ENCODE data around the gene ZP4.

Gene ZP4, protein sequence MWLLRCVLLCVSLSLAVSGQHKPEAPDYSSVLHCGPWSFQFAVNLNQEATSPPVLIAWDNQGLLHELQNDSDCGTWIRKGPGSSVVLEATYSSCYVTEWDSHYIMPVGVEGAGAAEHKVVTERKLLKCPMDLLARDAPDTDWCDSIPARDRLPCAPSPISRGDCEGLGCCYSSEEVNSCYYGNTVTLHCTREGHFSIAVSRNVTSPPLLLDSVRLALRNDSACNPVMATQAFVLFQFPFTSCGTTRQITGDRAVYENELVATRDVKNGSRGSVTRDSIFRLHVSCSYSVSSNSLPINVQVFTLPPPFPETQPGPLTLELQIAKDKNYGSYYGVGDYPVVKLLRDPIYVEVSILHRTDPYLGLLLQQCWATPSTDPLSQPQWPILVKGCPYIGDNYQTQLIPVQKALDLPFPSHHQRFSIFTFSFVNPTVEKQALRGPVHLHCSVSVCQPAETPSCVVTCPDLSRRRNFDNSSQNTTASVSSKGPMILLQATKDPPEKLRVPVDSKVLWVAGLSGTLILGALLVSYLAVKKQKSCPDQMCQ

DNA sequence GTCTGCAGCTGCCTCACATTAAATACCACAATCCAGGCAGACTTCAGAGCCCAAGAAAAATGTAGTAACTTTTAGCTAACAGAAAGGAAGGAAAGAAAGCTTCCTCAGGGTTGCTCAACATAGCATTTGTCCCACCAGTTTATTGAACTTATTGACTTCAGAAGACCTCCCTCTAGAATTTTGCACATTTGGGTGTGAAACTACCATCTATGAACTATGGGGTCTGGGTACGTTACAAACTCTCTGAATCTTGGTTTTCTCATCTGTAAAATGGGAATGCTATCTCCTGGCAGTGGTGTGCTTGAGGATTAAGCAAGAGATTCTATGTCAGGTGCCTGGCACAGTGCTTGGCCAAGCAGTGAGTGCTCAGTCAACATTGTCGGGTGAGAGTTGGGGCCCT lies at the start of gene ZP4:
Gene ZP4, minus strand, starts transcription at position 101 of the 400 bp plus-strand sequence. CDS start 287 bp downstream, outside the sequence.
- DNase-seq (ENCODE audit: low read depth) = no peak

DNA sequence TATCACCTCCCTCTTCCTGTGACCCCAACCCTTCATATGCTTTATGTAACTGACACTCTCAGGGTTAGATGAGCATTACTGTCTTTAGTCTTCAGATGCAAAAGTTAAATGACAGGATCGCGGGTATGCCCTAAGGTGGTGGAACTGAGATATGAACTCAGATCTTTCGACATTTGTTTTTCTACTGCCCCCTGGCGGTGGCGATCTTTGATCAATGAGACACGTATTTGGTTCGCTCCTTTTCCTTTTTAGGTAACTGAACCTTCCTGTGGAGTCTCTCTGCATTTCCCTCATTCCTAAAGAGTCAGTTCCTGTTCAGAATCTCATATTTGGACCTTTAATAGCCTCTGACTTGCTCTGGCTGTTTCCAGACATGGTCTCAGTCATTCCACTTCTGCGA lies 47.8 kb upstream of the ZP4 start:
- no peak for DNase-seq (ENCODE audit: low read depth)

GRCh38 chr1:237938068-237938467 lies 47.3 kb upstream of the ZP4 start:
- no peak for DNase-seq (ENCODE audit: low read depth)

GRCh38 chr1:237932816-237933215 lies 42.1 kb upstream of the ZP4 start:
- DNase-seq (ENCODE audit: low read depth) = no peak

GRCh38 chr1:237931581-237931980 lies 40.9 kb upstream of the ZP4 start:
- no peak for DNase-seq (ENCODE audit: low read depth)

- DNase-seq (ENCODE audit: low read depth) = no peak
Observed at GRCh38 chr1:237927198-237927597, 36.5 kb upstream of the ZP4 start.

- no peak for DNase-seq (ENCODE audit: low read depth)
Observed at GRCh38 chr1:237921306-237921705, 30.6 kb upstream of the ZP4 start.

- DNase-seq (ENCODE audit: low read depth) = no peak
Observed at GRCh38 chr1:237913345-237913744, 22.6 kb upstream of the ZP4 start.

GRCh38 chr1:237911911-237912310 lies 21.2 kb upstream of the ZP4 start:
- DNase-seq (ENCODE audit: low read depth) = no peak

DNA sequence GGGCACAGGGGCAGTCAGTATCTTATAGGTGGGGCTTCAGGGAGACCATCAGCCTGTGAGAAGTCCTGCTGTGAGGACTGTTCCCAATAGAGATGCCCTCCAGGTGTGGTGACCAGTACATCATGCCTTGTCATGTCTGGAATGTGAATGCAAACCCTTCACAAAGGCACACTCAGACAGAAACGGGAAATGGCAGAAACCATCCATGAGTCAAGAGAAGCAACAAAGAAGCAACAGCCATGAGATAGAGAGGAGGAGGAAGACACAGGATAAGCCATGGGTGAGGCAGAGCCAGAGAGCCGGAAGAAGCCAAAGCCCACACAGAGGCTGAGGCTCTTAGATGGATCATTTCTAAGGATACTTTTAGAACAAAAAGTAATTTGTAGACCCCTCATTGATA lies 20.1 kb upstream of the ZP4 start:
- DNase-seq (ENCODE audit: low read depth) = no peak

- DNase-seq (ENCODE audit: low read depth) = no peak
Observed at GRCh38 chr1:237903961-237904360, 13.2 kb upstream of the ZP4 start.

DNA sequence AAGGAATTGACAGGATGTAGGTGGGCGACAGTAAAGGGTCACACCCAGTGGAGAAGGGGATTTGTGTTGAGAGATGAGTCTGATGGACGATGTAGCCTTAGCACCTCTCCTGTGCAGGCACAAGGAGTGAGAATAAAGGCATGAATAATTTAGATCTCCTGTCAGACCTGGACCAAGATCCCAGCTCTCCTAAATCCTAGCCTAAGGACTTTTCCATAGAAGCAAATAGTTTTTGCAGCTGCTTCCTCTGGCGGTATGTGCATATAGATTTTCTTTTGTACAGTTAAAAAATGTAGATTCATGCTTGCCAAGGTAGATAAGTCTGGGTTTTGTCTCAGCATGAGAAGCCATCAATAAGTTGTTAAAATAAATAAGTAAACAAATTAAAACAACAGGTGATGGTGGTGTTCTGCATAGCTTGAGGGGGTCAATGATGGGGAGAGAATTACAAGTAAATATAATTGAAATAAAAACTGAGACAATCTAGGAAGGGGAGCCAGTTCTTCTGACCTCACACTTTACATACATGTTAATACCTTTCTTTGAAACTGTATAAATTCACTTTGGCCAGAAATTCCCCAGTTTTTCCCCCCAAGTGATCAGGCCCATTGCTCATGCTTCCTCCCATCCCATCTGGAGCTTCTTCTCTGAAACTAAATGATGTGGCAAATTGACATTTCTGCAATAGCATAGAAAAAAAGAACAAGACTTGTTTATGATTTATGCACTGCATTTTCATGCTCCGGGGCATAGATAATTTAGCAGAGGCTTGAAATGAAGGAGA lies 12.4 kb upstream of the ZP4 start:
- DNase-seq (ENCODE audit: low read depth) = no peak

GRCh38 chr1:237901299-237901934 lies 10.7 kb upstream of the ZP4 start:
- no peak for DNase-seq (ENCODE audit: low read depth)

DNA sequence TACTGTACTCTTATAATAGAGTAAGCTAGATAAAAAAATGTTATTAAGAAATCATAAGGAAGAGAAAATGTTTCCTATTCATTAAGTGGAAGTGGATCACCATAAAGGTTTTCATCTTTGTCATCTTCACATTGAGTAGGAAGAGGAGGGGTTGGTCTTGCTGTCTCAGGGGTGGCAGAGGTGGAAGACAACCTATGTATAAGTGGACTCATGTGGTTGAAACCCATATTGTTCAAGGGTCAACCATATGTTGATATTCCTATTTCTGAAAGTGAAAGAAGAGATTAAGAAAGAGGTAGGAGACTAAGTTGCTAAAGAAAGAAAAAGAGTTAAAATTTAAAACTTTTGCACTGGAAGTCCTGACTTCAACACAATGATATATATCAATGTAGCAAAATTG lies 4.9 kb upstream of the ZP4 start:
- DNase-seq (ENCODE audit: low read depth) = no peak

- no peak for DNase-seq (ENCODE audit: low read depth)
Observed at GRCh38 chr1:237894131-237894530, 3.4 kb upstream of the ZP4 start.

DNA sequence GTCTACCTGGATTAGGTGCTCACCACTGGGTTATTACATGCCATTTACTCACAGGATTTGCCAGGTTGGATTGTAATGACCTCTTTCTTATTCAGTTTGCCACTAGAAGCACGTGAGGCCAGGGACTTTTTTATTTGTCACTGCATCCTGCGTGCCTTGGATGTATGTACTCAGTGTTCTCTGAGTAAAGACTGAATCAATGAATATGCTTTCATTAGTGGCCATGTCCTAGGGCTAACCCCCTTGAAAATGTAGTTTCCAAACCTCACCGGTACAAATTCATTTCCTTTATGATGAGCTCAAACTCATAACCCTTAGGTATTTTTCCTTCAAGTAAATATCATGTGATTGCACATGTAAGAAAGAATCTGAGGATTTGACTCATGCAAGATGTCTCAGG lies 1.3 kb upstream of the ZP4 start:
- no peak for DNase-seq (ENCODE audit: low read depth)

GRCh38 chr1:237891266-237891665 lies 544 bp upstream of the ZP4 start:
- no peak for DNase-seq (ENCODE audit: low read depth)

DNA sequence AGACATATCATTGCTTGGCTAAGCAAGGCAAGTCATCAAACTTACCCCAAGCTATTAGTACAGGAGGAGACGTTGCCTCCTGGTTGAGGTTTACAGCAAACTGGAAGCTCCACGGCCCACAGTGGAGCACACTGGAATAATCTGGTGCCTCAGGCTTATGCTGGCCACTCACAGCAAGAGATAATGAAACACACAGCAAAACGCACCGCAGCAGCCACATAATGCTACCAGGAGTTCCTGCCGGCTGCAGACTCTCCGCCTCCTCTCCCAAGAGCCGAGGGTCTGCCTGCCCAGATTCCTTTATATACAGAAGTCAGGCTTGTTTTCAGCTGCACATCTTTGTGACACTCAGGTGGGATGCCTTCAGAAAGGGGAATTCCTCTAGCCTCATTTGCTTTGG lies 306 bp downstream of the ZP4 start:
- DNase-seq (ENCODE audit: low read depth) = no peak

GRCh38 chr1:237888143-237888542 lies 2.6 kb downstream of the ZP4 start:
- DNase-seq (ENCODE audit: low read depth) = no peak

DNA sequence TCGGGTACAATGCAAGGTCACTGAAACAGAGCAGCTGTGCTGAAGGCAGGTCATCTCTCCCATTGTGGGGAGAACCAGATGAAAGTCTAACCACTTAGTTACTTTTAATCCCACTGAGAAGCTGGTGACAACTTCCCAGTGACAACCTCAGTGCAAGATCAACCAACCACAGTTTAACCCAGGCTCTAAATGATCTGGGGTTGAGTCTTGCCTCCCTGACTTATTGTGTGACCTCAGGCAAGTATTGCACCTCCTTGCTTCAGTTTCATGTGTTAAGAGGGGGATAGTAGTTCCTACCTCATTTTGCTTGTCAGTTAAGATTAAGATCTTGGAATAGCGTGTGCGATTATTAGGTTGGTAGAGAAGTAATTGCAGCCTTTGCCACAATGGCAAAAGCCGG lies 3.2 kb downstream of the ZP4 start:
- no peak for DNase-seq (ENCODE audit: low read depth)

DNA sequence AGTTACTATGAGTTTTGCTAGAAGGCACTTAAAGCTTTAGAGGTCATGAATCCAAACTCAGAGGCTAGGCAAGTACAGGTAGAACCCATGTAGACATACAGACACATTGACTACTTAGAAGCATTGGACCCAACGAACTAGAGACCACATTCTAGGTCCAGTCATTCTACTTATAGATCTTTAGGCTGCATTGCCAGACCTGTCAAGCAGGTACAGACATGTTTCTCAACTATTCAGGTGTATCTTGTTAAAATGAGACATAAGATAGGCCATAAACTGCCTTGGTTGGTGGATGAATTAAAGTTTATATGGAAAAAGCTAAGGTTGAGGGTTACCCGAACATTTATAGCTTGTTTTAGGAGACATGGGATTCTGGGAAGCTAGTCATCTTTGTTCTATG lies 6.5 kb downstream of the ZP4 start:
- no peak for DNase-seq (ENCODE audit: low read depth)

DNA sequence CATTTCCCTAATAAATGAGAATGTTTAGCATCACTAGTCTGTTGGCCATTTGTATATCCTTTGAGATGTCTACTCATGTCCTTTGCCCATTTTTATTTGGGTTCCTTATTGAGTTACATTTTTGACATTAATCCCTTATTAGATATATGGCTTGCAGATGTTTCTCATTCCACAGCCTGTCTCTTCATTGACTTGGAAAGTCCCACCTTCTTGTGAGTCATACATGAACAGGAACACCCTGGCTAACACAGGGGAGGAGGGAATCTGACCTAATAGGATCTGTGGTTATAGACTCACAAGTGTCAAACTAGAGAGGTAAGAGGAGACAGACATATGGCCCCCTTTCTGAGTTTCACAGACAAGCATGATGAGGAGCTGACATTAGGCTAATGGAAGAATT lies 11.5 kb downstream of the ZP4 start:
- no peak for DNase-seq (ENCODE audit: low read depth)

DNA sequence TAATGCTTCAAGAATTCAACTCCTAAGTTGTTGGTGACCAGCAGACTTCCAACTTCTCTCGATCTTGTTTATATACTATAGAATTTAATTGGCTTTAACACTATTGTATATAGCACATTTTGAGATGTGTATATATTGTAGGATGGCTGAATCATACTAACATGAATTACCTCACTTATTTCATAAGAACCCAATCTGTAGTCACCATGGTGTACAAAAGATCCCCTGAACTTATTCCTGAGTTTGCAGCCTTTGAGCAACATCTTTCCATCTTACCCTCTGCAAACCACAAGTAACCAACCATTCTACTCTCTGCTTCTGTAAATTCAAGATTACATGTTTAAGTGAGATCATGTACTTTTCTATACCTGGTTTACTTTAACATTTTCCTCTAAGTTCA lies 12.3 kb downstream of the ZP4 start:
- no peak for DNase-seq (ENCODE audit: low read depth)

Data from activated T-cell treated with anti-CD3 and anti-CD28 coated beads for 24 hours (primary cell).